Gastrocnemius medialis (tissue), 4 donors: ENCODE measurements around the gene ACTA2.

Source experiments
- POLR2A ChIP-seq, 2 donors: fragments of 450-650 bp; IDR thresholded peaks; one replicate each; pipeline ENCODE4 v1.6.1; 2017; ENCODE audit warnings: antibody characterized with exemption in 2 of 2, mild to moderate bottlenecking in 2 of 2, moderate library complexity in 2 of 2
- TF ChIP-seq, protein P1 (sequence below), 5 experiments: fragments of 450-650 bp in 3 of 5; fragments of 200-600 bp in 2 of 5; sonication (generic) in 2 of 5; IDR thresholded peaks in 4 of 5; conservative IDR thresholded peaks in 1 of 5; 1 replicate in 4 of 5; 2 replicates in 1 of 5; pipeline ENCODE4 v1.5.1; 2016 to 2019; ENCODE audit warnings: antibody characterized with exemption in 5 of 5, mild to moderate bottlenecking in 3 of 5, moderate library complexity in 3 of 5

DNA sequence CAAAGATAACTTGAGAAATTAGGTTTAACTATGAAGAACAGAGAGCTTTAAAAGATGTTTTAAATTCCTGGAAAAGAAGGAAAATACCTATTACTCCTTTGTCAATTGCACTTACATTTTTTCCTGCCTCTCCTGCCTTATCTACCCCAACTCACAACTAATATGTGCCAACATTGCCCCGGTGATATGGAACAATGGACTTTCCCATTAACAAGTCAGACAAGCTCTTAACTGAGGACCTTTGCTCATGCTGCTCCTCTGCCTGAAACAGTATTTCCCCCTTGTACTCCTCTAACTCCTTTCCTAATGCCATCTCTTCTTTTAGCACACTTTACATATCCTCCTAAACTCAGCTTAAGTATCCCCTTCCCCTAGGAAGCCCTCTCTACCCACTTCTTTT is 4.8 kb upstream of the ACTA2 start:
- TF ChIP-seq, protein P1, sequence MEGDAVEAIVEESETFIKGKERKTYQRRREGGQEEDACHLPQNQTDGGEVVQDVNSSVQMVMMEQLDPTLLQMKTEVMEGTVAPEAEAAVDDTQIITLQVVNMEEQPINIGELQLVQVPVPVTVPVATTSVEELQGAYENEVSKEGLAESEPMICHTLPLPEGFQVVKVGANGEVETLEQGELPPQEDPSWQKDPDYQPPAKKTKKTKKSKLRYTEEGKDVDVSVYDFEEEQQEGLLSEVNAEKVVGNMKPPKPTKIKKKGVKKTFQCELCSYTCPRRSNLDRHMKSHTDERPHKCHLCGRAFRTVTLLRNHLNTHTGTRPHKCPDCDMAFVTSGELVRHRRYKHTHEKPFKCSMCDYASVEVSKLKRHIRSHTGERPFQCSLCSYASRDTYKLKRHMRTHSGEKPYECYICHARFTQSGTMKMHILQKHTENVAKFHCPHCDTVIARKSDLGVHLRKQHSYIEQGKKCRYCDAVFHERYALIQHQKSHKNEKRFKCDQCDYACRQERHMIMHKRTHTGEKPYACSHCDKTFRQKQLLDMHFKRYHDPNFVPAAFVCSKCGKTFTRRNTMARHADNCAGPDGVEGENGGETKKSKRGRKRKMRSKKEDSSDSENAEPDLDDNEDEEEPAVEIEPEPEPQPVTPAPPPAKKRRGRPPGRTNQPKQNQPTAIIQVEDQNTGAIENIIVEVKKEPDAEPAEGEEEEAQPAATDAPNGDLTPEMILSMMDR (IDR thresholded peaks at IDR 0.05 in 4 of 5, conservative IDR thresholded peaks at IDR 0.05 in 1 of 5), result no peak
- TF ChIP-seq POLR2A (IDR thresholded peaks at IDR 0.05), result no peak
